Sigmoid colon (tissue), 4 donors: ENCODE data around the gene KCTD17.

Source experiments
- CTCF ChIP-seq, 4 experiments: fragments of 450-650 bp in 3 of 4; fragments of 200-600 bp in 1 of 4; IDR thresholded peaks; one replicate each; pipeline ENCODE4 v1.5.1; 2016 to 2019; ENCODE audit warnings: antibody characterized with exemption in 4 of 4, mild to moderate bottlenecking in 3 of 4, moderate library complexity in 2 of 4
- EP300 ChIP-seq, 4 donors: sonication (generic); formaldehyde crosslinking; IDR thresholded peaks; one replicate each; pipeline ENCODE4 v1.6.1; 2017; ENCODE audit warnings: antibody characterized with exemption in 4 of 4
- POLR2A ChIP-seq, 2 donors: fragments of 450-650 bp; IDR thresholded peaks; one replicate each; pipeline ENCODE4 v1.6.1; 2016; ENCODE audit warnings: antibody characterized with exemption in 2 of 2, mild to moderate bottlenecking in 2 of 2, moderate library complexity in 2 of 2
- POLR2AphosphoS5 ChIP-seq, 4 donors: sonication (generic); formaldehyde crosslinking; IDR thresholded peaks; one replicate each; pipeline ENCODE4 v1.6.1; 2017; ENCODE audit warnings: antibody characterized with exemption in 4 of 4

GRCh38 chr22:37088108-37088605, 36.6 kb downstream of the KCTD17 start:
- TF ChIP-seq CTCF (IDR thresholded peaks at IDR 0.05) (no peak), POLR2A (IDR thresholded peaks at IDR 0.05) (no peak), EP300 (IDR thresholded peaks at IDR 0.05) (no peak), POLR2AphosphoS5 (IDR thresholded peaks at IDR 0.05) (no peak)
